T follicular helper cell (primary cell): Measurements from ENCODE around the gene COL8A2.

Experiments used
- DNase-seq: peaks from one replicate; pipeline ENCODE4 v3.0.0-alpha.2; 2020; ENCODE audit warnings: low read depth

COL8A2 gene

DNA sequence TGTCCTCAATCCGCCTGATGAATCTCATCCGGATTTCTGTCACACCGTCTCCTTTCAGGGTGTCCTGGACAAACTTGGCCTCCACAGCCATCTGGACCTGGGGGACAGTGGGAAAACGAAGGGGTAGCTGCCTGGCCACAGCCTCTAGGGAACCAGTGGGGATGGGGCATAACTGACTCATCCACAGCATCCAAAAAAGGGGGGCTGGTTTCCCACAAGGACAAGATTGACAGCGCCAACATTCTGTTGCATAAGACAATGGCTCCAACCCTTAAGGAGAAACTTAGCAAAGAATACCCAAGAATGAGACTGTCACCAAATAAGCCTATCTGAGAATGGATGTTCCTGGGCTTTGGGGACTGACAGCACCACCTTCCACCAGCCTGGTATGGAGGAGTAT is 12.2 kb upstream of the COL8A2 start:
- no peak for DNase-seq

DNA sequence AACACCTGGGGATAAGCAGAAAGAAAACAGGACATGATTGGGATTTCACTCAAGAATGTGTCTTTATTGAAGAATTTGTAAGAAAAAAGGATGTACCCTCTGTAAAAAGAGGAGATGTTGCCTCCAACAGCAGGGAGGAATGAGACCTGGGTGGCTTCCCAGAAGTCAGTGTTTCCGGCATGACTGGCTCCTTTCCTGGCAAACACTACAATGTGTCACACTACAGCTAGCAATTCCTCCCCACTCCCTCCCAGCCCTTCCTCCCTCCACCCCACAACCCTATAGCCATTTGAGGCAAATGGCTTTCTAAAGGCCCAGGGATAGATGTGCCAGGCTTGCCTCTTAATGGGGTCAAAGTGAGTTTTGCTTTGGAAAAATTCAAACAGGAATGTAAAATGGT is 11.5 kb upstream of the COL8A2 start:
- DNase-seq = no peak

DNA sequence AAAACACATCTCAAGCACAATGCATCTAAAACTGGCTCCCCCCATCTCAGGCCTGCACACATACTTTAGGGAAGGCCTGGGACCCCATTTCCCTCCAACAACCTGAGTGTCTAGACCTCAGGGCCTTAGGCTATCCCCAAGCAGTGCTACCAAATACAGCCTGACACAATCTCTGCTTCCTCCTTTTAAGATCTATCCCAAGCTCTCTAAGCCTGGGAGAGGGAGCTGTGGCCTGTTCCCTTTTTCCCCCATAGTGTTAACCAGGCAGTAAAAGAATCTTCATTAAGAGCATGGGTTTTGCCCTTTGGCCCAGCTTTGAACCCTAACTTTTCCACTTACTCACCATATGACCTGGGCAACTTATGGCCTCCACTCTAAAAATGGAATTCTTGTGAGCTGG is 10.8 kb upstream of the COL8A2 start:
- DNase-seq = no peak

DNA sequence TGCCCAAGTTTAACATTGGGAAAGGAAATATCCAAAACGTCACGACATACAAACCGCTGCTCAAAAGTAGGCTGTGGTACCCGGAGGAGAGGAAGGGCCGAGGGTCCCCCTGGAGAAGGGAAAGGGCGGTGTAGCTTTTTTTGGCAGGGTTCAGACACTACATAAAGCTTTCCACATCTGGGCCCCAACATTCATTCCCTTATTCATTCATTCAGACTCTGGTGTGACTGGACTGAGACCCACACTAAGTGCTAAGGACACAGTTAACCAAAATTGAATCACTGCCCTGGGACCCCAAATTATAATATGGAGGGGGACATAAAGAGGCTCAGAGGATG is 10.3 kb upstream of the COL8A2 start:
- DNase-seq = no peak

DNA sequence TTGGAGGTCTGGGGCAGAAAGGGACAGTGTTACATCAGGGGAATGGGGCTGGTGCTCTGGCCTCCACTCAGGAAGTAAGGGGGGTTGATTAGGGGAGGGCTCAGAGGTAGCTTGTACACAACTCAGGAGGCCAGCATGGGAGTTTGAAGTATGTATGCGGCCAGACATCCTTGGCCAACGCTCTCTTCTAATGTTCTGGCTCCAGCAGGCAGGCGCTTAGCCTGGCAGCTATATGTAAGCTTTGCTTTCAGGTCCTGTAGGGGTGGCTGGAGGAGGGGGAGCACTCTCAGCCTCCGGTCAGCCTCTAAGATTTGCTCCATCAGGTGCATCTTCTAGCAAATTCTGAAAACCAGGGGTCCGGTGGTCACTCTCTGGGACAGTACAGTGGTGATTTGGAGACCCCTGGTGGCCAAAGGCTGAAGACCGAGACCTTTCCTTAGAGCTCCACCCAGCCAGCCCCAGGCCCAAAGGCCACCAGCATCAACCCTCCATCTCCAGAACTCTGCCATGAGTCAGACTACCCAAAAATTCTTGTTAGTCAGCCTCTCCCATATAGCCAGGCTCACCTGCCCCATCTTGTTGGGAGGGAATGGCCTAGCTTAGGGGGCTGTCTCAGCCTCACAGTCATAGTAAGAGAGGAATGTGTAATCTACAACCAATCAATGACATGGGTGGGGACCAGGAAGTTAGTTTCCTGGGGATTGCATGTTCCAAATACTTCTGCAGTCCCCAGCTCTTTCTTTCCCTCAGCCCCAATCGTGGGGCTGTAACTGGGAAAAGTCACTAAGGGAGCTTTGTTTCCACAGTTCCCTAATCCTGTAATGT is 9.7 kb upstream of the COL8A2 start:
- no peak for DNase-seq

DNA sequence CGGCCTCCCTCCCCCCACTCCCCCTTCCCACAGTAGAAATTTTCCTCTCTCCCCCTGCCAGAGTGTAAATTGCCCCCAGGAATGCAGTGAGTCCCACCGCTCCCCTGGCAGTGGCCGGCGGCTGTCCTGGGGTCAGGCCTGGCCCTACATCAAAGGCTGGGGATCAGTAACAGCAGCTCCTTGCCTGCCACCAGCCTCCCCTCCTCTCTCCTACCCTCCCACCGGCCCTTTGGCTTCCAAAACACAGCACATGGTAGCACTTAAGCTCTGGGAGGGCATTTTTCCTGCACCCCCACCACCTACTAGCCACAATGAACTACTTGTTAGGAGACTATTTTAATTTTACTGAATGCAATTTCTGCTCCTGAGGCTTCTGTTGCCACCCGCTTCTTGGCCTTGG is 9.0 kb upstream of the COL8A2 start:
- no peak for DNase-seq

DNA sequence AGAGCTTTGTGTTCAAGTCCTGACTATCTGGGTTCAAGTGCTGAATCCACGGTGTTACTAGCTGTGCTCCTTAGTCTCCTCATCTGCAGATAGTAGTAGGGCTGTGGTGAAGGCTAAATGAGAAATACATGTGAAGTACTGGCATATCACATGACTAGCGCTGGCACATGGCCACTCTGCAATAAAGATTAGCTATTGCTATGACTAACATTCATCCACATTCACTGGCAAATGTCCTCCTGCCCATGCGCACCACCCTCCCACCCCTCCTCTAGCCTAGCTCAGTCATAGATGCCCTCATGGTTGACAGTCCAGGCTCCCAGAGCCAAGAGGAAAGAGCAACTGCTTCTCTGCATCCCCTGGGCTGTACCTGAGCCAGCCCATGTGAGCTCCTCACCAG is 8.5 kb upstream of the COL8A2 start:
- DNase-seq = no peak

DNA sequence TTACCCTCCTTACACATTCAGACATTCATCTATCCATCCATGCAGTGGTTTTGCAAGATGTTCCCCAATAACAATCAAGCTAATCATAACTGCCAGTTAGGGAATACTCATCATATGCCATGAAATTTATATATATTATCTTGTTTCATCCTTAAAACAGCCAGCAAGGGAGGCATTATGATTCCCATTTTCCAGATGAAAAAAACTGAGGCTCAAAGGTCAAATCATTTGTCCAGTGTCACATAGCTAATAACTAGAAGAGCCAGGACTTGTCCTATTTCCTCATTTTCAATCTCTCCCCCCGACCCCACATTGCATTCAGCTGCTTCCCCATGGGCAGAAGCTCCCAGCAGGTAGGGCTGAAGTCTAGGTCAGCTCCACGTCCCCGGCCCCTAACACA is 7.0 kb upstream of the COL8A2 start:
- DNase-seq = no peak

DNA sequence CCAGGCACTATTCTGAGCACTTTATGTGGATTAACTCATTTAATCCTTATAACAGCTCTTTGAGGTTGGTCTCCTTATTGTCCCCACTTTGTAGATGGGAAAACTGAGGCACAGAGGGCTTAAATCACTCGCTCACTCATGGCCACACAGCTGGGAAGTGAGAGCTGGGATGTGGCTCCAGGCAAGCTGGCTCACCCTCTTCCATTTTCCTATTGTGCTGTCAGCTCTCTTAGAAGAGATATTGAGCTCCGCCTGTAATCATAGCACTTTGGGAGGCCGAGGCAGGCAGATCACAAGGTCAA is 3.8 kb upstream of the COL8A2 start:
- no peak for DNase-seq

DNA sequence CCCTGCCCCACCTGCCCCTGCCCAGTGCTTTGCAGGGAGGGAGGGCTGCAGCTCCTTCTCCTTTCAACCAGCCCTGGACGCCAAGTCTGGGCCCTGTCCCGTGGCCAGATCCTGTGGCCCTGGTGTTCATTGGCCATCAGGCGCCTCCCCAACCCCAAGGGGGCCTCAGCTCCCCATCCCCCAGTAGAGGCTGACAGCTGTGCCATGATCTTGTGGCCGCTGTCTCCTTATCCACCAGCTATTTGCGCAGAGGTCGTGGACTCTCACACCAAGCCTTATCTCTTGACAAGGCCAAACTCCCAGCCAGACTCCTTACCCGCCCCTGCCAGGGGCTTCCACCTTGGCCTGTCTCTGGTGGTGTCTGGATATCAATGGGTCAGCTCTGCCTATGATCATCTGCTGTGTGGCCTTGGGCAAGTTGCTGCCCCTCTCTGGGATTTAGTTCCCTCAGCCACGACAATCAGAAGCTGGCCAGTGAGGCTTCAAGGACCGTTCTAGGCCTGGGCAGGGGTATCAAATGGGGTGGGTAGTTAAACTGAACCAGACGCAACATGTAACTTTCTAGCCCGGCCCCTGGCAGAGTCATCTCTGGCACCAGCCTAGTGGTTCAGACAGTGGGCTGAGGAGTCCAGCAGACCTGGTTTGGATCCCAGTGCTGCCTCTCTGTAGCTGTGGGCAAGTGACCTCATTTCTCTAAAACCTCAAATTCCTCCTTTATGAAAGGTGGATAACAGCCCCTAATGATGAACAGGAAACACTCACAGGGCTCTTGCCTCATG is 3.3 kb upstream of the COL8A2 start:
- DNase-seq = no peak

DNA sequence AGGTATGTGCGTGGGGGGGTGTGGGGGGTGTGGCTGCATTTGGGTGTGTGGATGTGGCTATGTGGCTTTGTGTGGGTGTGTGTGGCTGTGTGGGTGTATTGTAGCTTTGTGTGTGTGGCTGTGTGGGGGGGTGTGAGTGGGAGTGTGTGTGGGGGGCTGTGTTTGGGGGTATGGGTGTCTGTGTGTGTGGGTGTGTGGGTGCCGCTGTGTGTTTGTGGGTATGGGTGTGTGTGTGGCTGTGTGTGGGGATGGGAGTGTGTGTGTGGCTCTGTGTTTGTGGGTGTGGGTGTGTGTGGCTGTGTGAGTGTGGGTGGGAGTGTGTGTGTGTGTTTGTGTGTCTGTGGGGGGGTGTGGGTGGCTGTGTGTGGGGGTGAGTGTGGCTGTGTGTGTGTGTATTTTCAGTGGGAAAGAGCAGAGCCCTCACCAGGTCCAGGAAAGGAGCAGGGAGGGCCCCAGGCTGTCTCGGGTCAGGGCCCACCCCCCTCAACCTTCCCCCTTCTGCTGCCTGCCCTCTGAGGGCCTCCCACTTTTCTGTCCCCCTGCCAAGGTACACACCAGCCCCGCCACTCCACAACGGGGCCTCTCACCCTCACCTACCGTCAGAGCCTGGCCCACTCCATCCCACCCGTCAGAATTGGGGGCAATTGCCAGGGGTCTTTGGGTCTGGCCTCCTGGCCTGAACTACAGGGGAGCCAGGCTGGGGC is 1.9 kb upstream of the COL8A2 start:
- no peak for DNase-seq

DNA sequence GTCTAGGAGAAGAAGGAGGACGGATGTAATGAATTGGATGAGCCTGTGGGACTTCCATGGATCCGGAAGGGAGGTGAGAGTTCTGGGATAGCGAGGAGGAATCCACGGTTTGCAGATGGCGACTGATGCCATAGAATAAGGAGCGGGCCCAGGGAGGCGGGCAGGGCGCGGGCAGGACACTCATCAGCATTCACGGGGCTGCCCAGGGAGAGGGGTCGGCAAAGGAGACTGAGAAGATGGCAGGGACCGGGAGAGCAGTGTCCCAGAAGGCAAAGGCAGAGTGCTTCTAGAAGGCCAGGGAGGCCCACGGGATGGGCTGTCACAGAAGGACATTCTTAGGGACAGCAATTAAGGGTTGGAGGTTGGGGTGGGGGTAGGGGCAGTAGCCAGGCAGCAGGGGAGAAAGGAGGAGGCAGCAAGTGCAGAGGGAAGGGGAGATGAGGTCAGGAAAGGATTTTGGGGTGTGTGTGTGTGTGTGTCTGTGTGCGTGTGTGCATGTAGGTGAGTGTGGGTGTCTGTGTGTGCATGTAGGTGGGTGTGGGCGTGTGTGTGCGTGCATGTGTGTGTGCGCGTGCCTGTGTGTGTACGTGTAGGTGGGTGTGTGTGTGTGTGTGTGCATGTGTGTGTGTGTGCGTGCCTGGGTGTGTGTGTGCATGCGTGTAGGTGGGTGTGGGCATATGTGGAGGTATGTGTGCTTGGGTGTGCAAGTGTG is 1.1 kb upstream of the COL8A2 start:
- no peak for DNase-seq

DNA sequence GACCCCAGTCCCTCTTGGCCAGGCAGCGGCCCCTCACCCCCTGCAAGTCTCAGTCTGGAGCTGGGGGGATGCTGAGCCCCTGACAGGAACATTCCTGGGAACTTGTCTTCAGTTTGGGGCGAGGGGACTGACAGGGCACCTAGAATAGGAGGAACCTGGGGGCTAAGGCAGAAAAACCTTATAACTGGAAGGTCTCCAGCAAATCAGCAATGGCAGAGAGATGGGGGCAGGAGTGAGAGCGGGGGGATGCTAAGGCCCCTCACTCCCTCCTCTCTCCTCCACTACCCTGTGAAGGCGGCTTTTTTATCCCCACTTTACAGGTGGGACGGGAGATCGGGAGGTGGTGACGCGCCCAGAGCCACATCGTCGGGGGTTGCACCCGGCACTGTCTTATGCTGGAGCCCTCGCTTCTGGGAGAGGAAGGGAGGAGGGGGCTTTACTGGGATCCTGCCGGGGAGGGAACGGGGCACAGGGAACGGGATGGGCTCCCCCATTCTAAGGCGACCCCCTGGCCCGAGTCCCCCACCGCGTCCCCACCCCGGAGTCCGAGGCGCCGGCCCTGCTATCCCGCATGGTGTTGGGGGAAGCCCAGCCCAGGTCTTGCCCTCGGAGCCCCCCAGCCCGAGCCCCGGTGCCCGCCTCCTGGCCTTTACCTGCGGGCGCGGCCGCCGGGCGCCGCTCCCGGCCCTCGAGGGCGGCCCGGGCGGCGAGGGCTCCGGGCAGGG is 456 bp downstream of the COL8A2 start:
- DNase-seq = no peak

DNA sequence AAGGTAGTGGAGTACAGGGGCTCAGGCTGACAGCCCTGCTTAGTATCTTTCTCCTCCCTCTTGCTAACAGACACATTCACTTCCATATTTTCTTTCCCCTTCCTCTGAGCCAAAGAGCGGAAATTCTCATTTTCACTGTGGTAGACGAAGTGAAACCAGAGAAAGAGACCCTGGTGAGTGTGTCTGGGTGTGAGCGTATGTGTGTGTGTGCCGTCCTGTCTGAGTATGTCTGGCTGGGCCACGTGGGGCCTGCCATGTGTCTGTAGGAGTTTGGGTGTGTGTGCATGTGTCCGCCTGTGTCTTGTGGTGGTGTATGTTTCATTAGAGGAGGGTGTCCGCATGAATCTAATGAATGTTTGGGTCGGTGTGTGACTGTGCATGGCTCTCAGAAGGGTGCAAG is 1.7 kb downstream of the COL8A2 start:
- no peak for DNase-seq

DNA sequence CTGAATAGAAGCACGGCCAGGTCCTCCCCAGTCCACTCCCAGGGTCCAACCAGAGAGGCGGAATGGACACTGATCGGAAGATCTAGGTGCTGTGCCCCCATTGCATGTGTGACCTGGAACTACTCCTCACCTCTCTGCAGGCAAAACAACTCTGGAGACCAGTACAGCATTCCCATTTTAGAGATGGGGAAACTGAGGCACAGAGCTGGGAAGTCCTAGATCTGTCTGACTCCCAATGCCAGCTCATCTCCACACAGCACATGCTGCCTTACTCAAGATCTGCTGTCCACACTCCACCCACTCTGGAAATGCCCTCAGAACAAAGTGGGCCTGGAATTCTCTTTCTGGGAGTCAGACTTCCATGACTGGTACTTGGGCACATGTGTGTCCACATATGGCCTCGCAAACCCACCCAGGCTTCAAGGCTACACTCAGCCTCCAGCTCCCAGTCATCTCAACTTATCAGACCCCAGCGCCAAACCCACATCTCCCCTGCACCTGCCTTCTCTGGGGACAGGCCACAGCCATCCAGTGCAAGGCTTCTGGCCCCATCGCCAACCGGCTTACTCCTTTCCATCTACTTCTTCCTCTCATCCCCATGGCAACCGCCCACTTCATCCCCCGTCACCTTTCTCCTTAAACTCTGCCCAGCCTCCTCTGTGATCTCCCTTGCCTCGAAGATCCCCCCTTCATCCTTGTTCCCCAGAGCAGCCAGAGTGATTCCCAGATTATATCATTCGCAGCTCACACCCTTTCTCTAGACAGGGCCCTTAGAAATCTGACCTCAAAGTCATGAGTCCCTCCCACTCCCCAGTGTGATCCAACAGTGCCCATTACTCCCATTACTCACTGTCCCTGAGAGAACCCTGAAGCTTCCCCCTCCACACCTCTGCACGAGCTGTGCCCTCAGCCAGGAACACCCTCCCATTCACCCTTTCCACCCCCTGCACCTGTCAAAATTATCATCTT is 2.7 kb downstream of the COL8A2 start:
- DNase-seq = no peak

DNA sequence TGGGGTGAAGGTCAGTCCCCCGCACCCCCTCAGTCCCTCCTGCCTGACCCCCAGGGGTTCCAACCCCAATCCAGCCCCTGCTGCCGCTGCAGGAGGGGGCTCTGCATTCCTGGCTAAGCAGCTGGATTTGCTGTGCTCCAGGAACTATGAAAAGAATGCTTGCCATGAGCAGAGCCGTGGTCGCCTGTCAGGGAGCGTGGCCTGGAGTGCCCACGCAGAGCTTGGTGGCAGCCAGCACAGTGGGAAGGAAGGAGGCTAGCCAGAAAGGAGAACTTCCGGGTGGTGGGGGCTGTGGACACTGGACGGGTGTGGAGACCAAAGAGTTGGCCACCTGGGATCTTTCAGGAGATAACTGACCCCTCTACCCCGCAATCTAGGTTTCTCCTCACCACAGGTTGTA is 5.6 kb downstream of the COL8A2 start:
- DNase-seq = no peak

DNA sequence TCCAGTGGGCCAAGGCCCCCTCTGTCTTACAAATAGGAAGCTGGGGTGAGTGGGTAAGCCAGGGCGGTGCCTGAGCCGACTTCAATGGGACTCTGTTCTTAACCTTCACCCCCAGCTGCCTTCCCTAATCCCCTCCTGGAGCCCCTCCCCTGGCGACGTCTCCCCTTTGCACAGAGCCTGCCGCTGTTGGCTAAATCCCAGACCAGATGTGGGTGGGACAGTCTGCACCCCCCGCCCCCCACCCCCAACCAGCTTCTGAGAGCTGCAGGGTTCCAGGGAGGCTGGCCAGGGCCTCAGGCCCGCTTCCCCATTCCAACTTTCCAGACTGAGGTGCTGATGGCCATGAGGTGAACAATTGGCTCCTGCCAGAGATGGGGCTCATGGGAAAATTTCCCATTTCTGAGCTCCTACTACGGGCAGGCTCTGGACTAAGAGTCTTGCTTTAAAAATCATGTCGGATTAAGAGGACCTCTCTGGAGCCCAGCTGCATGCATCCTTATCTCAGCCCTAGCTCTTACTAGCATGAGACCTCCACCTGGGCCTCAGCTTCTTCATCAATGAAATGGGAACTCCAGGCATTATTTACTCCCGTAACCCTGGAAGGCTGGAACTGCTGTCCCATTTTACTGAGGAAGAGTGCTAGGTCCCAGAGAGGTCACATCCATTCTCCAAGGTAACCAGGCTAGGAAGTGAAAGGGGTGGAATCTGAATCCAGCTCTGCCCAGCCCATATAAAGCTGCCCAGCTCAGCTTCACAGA is 6.4 kb downstream of the COL8A2 start:
- no peak for DNase-seq

DNA sequence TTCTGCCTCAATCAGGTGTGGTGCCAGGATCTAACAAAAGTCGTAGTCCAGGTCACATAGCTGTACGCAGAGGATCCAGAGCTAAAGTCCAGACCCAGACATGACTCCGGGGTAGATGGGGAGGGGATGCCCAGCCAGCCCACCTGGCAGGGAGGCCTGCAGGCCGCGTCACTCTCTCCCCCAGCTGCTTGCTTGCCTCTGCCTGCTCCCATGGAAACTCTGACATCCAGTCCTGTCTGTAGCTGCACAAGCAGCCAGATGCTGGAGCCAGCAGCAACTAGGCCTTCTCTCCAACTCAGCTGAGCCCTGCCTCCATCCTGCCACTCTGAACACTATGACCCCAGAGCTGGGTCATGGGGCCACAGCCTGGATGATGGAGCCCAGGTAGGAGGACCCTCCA is 8.1 kb downstream of the COL8A2 start:
- DNase-seq = no peak

DNA sequence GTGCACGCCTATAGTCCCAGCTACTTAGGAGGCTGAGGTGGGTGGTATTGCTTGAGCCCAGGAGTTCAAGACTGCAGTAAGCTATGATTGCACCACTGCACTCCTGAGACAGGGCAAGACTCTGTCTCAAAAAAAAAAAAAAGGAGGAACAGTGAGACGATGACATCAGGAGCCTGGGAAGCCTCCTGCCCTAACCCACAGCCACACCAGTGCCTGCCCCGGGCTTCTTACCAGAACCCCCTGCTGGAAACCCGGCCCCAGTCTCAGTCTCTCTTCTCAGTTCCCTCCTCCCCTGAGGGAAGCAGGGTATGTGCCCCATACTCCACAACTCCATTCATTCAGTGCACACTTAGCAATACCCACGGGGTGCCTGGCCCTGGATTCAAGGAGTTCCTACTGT is 9.1 kb downstream of the COL8A2 start:
- no peak for DNase-seq

DNA sequence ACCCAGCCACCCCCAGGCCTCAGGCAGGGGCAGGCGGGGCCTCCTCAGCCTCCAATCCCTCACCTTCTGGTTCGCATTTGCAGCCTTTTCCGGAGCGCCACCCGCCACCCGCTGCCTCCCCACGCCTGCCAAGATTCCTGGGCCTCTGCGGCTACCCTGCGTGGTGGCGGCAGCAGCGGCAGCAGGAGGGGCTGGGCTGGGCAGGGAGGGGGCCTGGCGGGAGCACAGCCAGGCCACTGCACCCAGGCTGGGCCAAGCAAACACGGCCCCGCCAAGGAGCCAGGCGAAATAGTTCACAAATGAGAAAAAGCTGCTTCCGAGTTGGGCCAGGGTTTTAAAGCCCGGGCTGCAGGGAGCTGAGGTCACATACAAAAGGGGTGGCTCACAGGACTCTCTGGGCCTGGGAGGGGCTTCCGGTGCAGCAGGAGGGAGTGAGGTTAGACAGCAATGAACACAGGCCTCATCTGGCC is 9.8 kb downstream of the COL8A2 start:
- DNase-seq = no peak
